SK-N-SH (cell line): ENCODE data around the gene MLLT6.

Experiments used
- EP300 ChIP-seq, 2 experiments: IDR thresholded peaks; 2 replicates each; pipeline versions ENCODE4 v1.4.0 to v1.6.1; 2012; ENCODE audit warnings: borderline replicate concordance in 1 of 2, low read depth in 1 of 2, low read length in 1 of 2
- JUND ChIP-seq: IDR thresholded peaks from 2 replicates; pipeline ENCODE4 v1.4.0; 2012
- RAD21 ChIP-seq: IDR thresholded peaks from 2 replicates; pipeline ENCODE4 v1.6.1; 2012; ENCODE audit warnings: mild to moderate bottlenecking, low read length
- TF ChIP-seq, protein P1 (sequence below): fragments of 200-600 bp; sonication (generic); IDR thresholded peaks from 2 replicates; pipeline ENCODE4 v1.6.1; 2017; ENCODE audit warnings: antibody characterized with exemption, mild to moderate bottlenecking, moderate library complexity

DNA sequence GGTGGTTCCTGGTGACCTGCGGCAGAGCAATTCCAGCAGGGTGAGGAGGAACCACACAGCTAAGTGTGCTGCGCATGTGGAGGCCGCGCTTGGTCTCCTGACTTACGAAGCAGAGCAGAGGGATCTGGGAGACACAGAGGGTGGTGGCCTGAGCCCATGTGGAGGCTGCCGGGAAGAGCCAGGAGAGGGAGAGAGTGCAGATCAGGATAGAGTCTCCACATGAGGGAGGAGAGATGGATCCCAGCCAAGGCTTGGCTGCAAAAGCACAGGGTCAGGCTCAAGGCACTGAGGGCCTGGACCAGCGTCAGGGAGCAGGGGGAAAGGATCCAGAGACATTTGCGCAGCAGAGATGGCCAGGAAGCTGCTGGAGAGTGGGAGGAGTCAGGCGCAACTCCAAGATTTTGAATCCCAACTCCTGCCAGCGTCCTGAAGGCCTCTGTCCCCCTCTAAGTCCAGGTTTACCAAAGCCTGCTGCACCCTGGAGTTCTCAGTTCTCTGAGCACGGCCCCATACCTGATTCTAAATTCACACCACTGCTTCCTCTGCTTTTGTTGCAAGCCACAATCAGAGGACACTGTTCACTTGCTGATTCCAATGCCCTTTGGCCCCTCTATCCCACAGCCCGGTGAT is 11.3 kb upstream of the MLLT6 start:
- TF ChIP-seq, protein P1, sequence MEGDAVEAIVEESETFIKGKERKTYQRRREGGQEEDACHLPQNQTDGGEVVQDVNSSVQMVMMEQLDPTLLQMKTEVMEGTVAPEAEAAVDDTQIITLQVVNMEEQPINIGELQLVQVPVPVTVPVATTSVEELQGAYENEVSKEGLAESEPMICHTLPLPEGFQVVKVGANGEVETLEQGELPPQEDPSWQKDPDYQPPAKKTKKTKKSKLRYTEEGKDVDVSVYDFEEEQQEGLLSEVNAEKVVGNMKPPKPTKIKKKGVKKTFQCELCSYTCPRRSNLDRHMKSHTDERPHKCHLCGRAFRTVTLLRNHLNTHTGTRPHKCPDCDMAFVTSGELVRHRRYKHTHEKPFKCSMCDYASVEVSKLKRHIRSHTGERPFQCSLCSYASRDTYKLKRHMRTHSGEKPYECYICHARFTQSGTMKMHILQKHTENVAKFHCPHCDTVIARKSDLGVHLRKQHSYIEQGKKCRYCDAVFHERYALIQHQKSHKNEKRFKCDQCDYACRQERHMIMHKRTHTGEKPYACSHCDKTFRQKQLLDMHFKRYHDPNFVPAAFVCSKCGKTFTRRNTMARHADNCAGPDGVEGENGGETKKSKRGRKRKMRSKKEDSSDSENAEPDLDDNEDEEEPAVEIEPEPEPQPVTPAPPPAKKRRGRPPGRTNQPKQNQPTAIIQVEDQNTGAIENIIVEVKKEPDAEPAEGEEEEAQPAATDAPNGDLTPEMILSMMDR: no peak
- TF ChIP-seq RAD21 (no peak), JUND (no peak), EP300 (IDR thresholded peaks at IDR 0.05; ENCODE audit: borderline replicate concordance in 1 of 2, low read depth in 1 of 2, low read length in 1 of 2) (no peak)
